ENCODE data around the gene AGBL1.

GRCh38 chr15:86840996-86841395 lies 761.3 kb downstream of the AGBL1 start:
- TF ChIP-seq, protein P1, sequence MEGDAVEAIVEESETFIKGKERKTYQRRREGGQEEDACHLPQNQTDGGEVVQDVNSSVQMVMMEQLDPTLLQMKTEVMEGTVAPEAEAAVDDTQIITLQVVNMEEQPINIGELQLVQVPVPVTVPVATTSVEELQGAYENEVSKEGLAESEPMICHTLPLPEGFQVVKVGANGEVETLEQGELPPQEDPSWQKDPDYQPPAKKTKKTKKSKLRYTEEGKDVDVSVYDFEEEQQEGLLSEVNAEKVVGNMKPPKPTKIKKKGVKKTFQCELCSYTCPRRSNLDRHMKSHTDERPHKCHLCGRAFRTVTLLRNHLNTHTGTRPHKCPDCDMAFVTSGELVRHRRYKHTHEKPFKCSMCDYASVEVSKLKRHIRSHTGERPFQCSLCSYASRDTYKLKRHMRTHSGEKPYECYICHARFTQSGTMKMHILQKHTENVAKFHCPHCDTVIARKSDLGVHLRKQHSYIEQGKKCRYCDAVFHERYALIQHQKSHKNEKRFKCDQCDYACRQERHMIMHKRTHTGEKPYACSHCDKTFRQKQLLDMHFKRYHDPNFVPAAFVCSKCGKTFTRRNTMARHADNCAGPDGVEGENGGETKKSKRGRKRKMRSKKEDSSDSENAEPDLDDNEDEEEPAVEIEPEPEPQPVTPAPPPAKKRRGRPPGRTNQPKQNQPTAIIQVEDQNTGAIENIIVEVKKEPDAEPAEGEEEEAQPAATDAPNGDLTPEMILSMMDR (IDR thresholded peaks at IDR 0.05): no peak
- no peak for TF ChIP-seq POLR2A (IDR thresholded peaks at IDR 0.05)

Data from right lobe of liver (tissue), 4 donors.